ENCODE results near the gene RDM1.

Gene RDM1

GRCh38 chr17:35889241-35889640, 41.3 kb downstream of the RDM1 start:
- no peak overlapping the region for H3K4me3 ChIP-seq (ENCODE audit: low read length)
- peaks cover 3% of the 10 kb centered on the region for H3K4me1 ChIP-seq (ENCODE audit: control insufficient read depth, insufficient read depth, low read length)
- H3K9me3 ChIP-seq (ENCODE audit: control insufficient read depth, insufficient read depth, low read length) = no peaks in the 10 kb centered on the region
- no peaks in the 10 kb centered on the region for H3K27me3 ChIP-seq (ENCODE audit: control insufficient read depth, insufficient read depth, low read length)
- no CpG with 5 or more reads among the region's 2 CpGs for WGBS (ENCODE audit: insufficient coverage, insufficient read length)
- DNase-seq (ENCODE audit: low read depth, low spot score) = no peak
- no peaks in the 10 kb centered on the region for H3K36me3 ChIP-seq (ENCODE audit: control insufficient read depth, insufficient read depth, low read length)
- no peak overlapping the region for H3K27ac ChIP-seq (ENCODE audit: low read length)

- no peak for DNase-seq (ENCODE audit: low read depth, low spot score)
- Histone ChIP-seq H3K27ac (ENCODE audit: low read length) (no peak within 1 kb of the TSS), H3K9me3 (ENCODE audit: control insufficient read depth, insufficient read depth, low read length) (no peaks in the 10 kb centered on the region), H3K27me3 (ENCODE audit: control insufficient read depth, insufficient read depth, low read length) (no peaks in the 10 kb centered on the region), H3K4me3 (ENCODE audit: low read length) (no peak within 1 kb of the TSS), H3K36me3 (ENCODE audit: control insufficient read depth, insufficient read depth, low read length) (no peaks in the 10 kb centered on the region), H3K4me1 (ENCODE audit: control insufficient read depth, insufficient read depth, low read length) (no peaks in the 10 kb centered on the region)
- WGBS (ENCODE audit: insufficient coverage, insufficient read length) = no CpG with 5 or more reads among the region's 11 CpGs
These were observed 50.6 kb downstream of the RDM1 start, which contains the start of gene CCL5 for GRCh38 chr17:35879773-35880654. Gene CCL5, minus strand, starts transcription at chr17:35880360.

- no CpG with 5 or more reads among the region's 4 CpGs for WGBS (ENCODE audit: insufficient coverage, insufficient read length)
- no peak overlapping the region for H3K27ac ChIP-seq (ENCODE audit: low read length)
- no peak for DNase-seq (ENCODE audit: low read depth, low spot score)
- no peaks in the 10 kb centered on the region for H3K9me3 ChIP-seq (ENCODE audit: control insufficient read depth, insufficient read depth, low read length)
- no peaks in the 10 kb centered on the region for H3K27me3 ChIP-seq (ENCODE audit: control insufficient read depth, insufficient read depth, low read length)
- no peaks in the 10 kb centered on the region for H3K4me1 ChIP-seq (ENCODE audit: control insufficient read depth, insufficient read depth, low read length)
- no peak overlapping the region for H3K4me3 ChIP-seq (ENCODE audit: low read length)
- H3K36me3 ChIP-seq (ENCODE audit: control insufficient read depth, insufficient read depth, low read length) = no peaks in the 10 kb centered on the region
These were observed 52.2 kb downstream of the RDM1 start for GRCh38 chr17:35878361-35878760.

DNA sequence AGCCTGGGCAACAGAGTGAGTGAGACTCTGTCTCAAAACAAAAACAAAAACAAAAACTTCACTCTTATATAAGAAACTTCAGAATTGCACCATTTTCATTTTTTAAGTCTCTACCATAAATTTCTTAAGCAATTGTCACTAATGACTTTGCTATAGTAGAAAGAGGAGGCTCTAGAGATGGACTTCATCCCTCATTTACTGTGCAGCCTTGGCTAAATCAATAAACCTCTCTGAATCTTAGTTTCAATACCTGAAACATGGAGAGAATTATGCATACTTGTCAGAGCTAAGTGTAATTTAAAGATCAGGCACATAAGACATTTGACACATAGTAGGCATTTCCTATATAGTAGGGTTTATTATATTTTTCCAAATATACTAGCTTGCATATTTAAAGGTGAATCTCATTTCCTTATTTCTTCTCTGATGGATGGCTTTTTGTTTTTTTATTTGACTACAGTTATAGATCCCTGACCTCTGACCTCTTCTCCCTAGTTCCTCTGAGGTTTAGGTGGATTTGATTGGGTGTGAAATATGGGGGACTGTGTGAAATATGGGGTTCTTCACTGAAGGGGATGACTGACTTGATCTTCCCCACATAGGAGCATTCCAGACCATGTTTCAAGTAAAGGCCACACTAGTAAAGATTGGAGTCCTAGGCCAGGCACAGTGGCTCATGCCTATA, 53.1 kb downstream of the RDM1 start:
- Histone ChIP-seq H3K27me3 (ENCODE audit: control insufficient read depth, insufficient read depth, low read length) (no peaks in the 10 kb centered on the region), H3K36me3 (ENCODE audit: control insufficient read depth, insufficient read depth, low read length) (no peaks in the 10 kb centered on the region), H3K27ac (ENCODE audit: low read length) (no peak overlapping the region), H3K4me1 (ENCODE audit: control insufficient read depth, insufficient read depth, low read length) (no peaks in the 10 kb centered on the region), H3K9me3 (ENCODE audit: control insufficient read depth, insufficient read depth, low read length) (no peaks in the 10 kb centered on the region), H3K4me3 (ENCODE audit: low read length) (no peak overlapping the region)
- DNase-seq (ENCODE audit: low read depth, low spot score) = no peak

GRCh38 chr17:35876534-35876933, 54.0 kb downstream of the RDM1 start:
- H3K27ac ChIP-seq (ENCODE audit: low read length) = no peak overlapping the region
- no peak overlapping the region for H3K4me3 ChIP-seq (ENCODE audit: low read length)
- no peaks in the 10 kb centered on the region for H3K9me3 ChIP-seq (ENCODE audit: control insufficient read depth, insufficient read depth, low read length)
- no peaks in the 10 kb centered on the region for H3K4me1 ChIP-seq (ENCODE audit: control insufficient read depth, insufficient read depth, low read length)
- no peaks in the 10 kb centered on the region for H3K36me3 ChIP-seq (ENCODE audit: control insufficient read depth, insufficient read depth, low read length)
- WGBS (ENCODE audit: insufficient coverage, insufficient read length) = no CpG with 5 or more reads among the region's 3 CpGs
- H3K27me3 ChIP-seq (ENCODE audit: control insufficient read depth, insufficient read depth, low read length) = no peaks in the 10 kb centered on the region
- DNase-seq (ENCODE audit: low read depth, low spot score) = no peak

GRCh38 chr17:35875800-35876139, 54.8 kb downstream of the RDM1 start:
- DNase-seq (ENCODE audit: low read depth, low spot score) = no peak
- H3K27ac ChIP-seq (ENCODE audit: low read length) = no peak overlapping the region
- no CpG with 5 or more reads among the region's 3 CpGs for WGBS (ENCODE audit: insufficient coverage, insufficient read length)
- no peaks in the 10 kb centered on the region for H3K9me3 ChIP-seq (ENCODE audit: control insufficient read depth, insufficient read depth, low read length)
- H3K36me3 ChIP-seq (ENCODE audit: control insufficient read depth, insufficient read depth, low read length) = no peaks in the 10 kb centered on the region
- H3K4me1 ChIP-seq (ENCODE audit: control insufficient read depth, insufficient read depth, low read length) = no peaks in the 10 kb centered on the region
- no peak overlapping the region for H3K4me3 ChIP-seq (ENCODE audit: low read length)
- H3K27me3 ChIP-seq (ENCODE audit: control insufficient read depth, insufficient read depth, low read length) = no peaks in the 10 kb centered on the region

- Histone ChIP-seq H3K27ac (ENCODE audit: low read length) (no peak overlapping the region), H3K4me3 (ENCODE audit: low read length) (no peak overlapping the region), H3K36me3 (ENCODE audit: control insufficient read depth, insufficient read depth, low read length) (no peaks in the 10 kb centered on the region), H3K27me3 (ENCODE audit: control insufficient read depth, insufficient read depth, low read length) (no peaks in the 10 kb centered on the region), H3K4me1 (ENCODE audit: control insufficient read depth, insufficient read depth, low read length) (no peaks in the 10 kb centered on the region), H3K9me3 (ENCODE audit: control insufficient read depth, insufficient read depth, low read length) (no peaks in the 10 kb centered on the region)
- WGBS (ENCODE audit: insufficient coverage, insufficient read length) = no CpG with 5 or more reads among the region's 5 CpGs
- DNase-seq (ENCODE audit: low read depth, low spot score) = no peak
These were observed 55.3 kb downstream of the RDM1 start for GRCh38 chr17:35875072-35875799.

DNA sequence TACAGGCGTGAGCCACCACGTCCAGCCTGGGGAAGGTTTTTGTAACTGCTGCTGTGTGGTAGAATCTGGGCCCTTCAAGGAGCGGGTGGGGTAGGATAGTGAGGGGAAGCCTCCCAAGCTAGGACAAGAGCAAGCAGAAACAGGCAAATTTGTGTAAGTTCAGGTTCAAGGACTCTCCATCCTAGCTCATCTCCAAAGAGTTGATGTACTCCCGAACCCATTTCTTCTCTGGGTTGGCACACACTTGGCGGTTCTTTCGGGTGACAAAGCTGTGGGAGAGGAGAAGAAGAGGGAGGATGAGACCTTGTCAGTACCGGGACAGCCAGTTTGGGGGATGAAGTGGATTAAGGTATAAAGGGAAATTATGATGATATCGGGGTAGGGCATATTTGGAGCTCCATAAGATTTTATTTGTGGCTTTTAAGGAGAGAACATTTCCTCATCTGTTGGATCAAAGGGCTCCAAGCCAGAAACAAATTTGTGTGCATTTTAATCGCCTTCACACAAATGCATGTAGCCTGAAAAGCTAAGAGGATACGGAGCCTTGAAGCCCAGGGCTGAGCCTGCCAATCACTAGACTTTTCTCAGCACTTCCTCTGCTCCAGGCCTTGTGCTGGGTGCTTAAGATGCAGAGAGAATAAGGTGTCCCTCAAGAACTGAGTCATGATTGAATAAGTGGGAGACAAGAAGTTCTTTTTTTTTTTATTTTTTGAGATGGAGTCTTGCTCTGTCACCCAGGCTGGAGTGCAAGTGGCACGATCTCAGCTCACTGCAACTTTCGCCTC, 58.2 kb downstream of the RDM1 start:
- Histone ChIP-seq H3K4me1 (ENCODE audit: control insufficient read depth, insufficient read depth, low read length) (no peaks in the 10 kb centered on the region), H3K36me3 (ENCODE audit: control insufficient read depth, insufficient read depth, low read length) (no peaks in the 10 kb centered on the region), H3K27ac (ENCODE audit: low read length) (no peak overlapping the region), H3K4me3 (ENCODE audit: low read length) (no peak overlapping the region), H3K9me3 (ENCODE audit: control insufficient read depth, insufficient read depth, low read length) (no peaks in the 10 kb centered on the region), H3K27me3 (ENCODE audit: control insufficient read depth, insufficient read depth, low read length) (no peaks in the 10 kb centered on the region)
- WGBS (ENCODE audit: insufficient coverage, insufficient read length) = 100% methylated on average over 1 of the region's 12 CpGs
- DNase-seq (ENCODE audit: low read depth, low spot score) = no peak

- Histone ChIP-seq H3K4me1 (ENCODE audit: control insufficient read depth, insufficient read depth, low read length) (no peaks in the 10 kb centered on the region), H3K27me3 (ENCODE audit: control insufficient read depth, insufficient read depth, low read length) (no peaks in the 10 kb centered on the region), H3K36me3 (ENCODE audit: control insufficient read depth, insufficient read depth, low read length) (no peaks in the 10 kb centered on the region), H3K4me3 (ENCODE audit: low read length) (no peak overlapping the region), H3K9me3 (ENCODE audit: control insufficient read depth, insufficient read depth, low read length) (no peaks in the 10 kb centered on the region), H3K27ac (ENCODE audit: low read length) (no peak overlapping the region)
- DNase-seq (ENCODE audit: low read depth, low spot score) = peak; percentile 25
- no CpG with 5 or more reads among the region's 8 CpGs for WGBS (ENCODE audit: insufficient coverage, insufficient read length)
These were observed 59.4 kb downstream of the RDM1 start for GRCh38 chr17:35870906-35871819.
